ENCODE results near the gene ZNF580.

The ZNF580 gene

GRCh38 chr19:55685776-55686175 is 45.0 kb downstream of the ZNF580 start:
- TF ChIP-seq GLIS3 (CRISPR knock-in tag; IDR thresholded peaks at IDR 0.05) (no peak), ZC3H10 (CRISPR knock-in tag; IDR thresholded peaks at IDR 0.05) (no peak), ZNF565 (CRISPR knock-in tag; conservative IDR thresholded peaks at IDR 0.05; ENCODE audit: low read depth) (no peak), ZFP3 (CRISPR knock-in tag; IDR thresholded peaks at IDR 0.05) (no peak), PPARA (CRISPR knock-in tag; IDR thresholded peaks at IDR 0.05; ENCODE audit: borderline replicate concordance) (no peak), ZFP30 (CRISPR knock-in tag; IDR thresholded peaks at IDR 0.05) (no peak), BACH2 (CRISPR knock-in tag; IDR thresholded peaks at IDR 0.05; ENCODE audit: borderline replicate concordance) (no peak), TCF4 (CRISPR knock-in tag; IDR thresholded peaks at IDR 0.05; ENCODE audit: borderline replicate concordance) (no peak), TOX (CRISPR knock-in tag; IDR thresholded peaks at IDR 0.05; ENCODE audit: borderline replicate concordance) (no peak), ARNTL (CRISPR knock-in tag; IDR thresholded peaks at IDR 0.05; ENCODE audit: borderline replicate concordance, low read depth) (no peak), RARB (CRISPR knock-in tag; IDR thresholded peaks at IDR 0.05) (no peak)
- TF ChIP-seq, protein P1, sequence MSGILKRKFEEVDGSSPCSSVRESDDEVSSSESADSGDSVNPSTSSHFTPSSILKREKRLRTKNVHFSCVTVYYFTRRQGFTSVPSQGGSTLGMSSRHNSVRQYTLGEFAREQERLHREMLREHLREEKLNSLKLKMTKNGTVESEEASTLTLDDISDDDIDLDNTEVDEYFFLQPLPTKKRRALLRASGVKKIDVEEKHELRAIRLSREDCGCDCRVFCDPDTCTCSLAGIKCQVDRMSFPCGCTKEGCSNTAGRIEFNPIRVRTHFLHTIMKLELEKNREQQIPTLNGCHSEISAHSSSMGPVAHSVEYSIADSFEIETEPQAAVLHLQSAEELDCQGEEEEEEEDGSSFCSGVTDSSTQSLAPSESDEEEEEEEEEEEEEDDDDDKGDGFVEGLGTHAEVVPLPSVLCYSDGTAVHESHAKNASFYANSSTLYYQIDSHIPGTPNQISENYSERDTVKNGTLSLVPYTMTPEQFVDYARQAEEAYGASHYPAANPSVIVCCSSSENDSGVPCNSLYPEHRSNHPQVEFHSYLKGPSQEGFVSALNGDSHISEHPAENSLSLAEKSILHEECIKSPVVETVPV (CRISPR knock-in tag; IDR thresholded peaks at IDR 0.05) = no peak
- TF ChIP-seq, protein P2, sequence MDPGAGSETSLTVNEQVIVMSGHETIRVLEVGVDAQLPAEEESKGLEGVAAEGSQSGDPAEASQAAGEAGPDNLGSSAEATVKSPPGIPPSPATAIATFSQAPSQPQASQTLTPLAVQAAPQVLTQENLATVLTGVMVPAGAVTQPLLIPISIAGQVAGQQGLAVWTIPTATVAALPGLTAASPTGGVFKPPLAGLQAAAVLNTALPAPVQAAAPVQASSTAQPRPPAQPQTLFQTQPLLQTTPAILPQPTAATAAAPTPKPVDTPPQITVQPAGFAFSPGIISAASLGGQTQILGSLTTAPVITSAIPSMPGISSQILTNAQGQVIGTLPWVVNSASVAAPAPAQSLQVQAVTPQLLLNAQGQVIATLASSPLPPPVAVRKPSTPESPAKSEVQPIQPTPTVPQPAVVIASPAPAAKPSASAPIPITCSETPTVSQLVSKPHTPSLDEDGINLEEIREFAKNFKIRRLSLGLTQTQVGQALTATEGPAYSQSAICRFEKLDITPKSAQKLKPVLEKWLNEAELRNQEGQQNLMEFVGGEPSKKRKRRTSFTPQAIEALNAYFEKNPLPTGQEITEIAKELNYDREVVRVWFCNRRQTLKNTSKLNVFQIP (CRISPR knock-in tag; IDR thresholded peaks at IDR 0.05; ENCODE audit: borderline replicate concordance, low read depth) = no peak
- ATAC-seq = no peak

DNA sequence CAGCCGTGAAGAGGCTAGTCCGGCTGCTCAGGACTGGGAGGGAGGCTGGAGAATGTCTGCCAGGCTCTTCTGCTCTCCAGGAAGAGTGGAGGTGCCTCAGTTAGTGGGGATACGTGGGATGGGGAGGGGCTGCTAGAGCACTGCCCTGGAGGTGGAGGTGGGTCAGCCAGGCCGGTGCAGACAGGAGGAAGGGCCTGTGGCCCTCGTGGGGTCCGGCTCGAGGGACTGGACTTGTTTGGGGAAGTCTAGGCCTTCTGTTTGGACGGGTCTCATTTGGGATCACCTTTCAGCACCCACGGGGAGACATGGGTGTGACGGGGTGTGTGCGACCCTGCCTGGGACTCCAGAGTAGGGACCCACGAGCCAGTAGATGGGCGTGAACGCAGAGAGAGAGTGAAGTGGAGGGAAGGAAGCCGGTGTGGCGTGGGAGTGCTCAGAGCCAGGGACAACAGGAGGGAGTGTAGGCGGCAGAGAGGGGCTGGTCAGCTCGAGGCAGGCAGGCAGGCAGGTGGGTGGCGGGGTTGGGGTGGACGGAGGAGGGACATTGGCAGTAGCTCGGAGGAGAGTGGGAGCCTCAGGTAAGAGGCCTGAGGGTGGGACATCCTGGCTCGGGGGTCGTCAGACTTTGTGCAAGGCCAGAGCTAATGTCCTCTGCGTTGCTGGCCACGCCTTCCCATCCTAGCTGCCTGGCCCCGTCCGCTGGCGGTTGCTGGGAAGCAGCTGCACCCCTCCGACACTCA is 45.7 kb downstream of the ZNF580 start:
- TF ChIP-seq ESRRG (CRISPR knock-in tag; IDR thresholded peaks at IDR 0.05) (no peak), TSHZ2 (CRISPR knock-in tag; IDR thresholded peaks at IDR 0.05) (no peak), OSR1 (CRISPR knock-in tag; IDR thresholded peaks at IDR 0.05) (no peak), ARNTL (CRISPR knock-in tag; IDR thresholded peaks at IDR 0.05; ENCODE audit: borderline replicate concordance, low read depth) (no peak), ZFP30 (CRISPR knock-in tag; IDR thresholded peaks at IDR 0.05) (no peak), ZC3H10 (CRISPR knock-in tag; IDR thresholded peaks at IDR 0.05) (no peak), TOX (CRISPR knock-in tag; IDR thresholded peaks at IDR 0.05; ENCODE audit: borderline replicate concordance) (no peak), GLIS3 (CRISPR knock-in tag; IDR thresholded peaks at IDR 0.05) (no peak), ZNF70 (CRISPR knock-in tag; IDR thresholded peaks at IDR 0.05) (no peak), CSDC2 (CRISPR knock-in tag; IDR thresholded peaks at IDR 0.05) (no peak), ZNF8 (CRISPR knock-in tag; IDR thresholded peaks at IDR 0.05) (no peak)
- TF ChIP-seq, protein P1 (CRISPR knock-in tag; IDR thresholded peaks at IDR 0.05) = no peak
- TF ChIP-seq, protein P2 (CRISPR knock-in tag; IDR thresholded peaks at IDR 0.05; ENCODE audit: borderline replicate concordance, low read depth) = no peak
- TF ChIP-seq, protein P3, sequence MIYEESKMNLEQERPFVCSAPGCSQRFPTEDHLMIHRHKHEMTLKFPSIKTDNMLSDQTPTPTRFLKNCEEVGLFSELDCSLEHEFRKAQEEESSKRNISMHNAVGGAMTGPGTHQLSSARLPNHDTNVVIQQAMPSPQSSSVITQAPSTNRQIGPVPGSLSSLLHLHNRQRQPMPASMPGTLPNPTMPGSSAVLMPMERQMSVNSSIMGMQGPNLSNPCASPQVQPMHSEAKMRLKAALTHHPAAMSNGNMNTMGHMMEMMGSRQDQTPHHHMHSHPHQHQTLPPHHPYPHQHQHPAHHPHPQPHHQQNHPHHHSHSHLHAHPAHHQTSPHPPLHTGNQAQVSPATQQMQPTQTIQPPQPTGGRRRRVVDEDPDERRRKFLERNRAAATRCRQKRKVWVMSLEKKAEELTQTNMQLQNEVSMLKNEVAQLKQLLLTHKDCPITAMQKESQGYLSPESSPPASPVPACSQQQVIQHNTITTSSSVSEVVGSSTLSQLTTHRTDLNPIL (CRISPR knock-in tag; IDR thresholded peaks at IDR 0.05; ENCODE audit: low read depth) = no peak
- no peak for ATAC-seq
